Measurements from ENCODE around the gene UBA52. TPM values are rescaled to one million over a fixed set of nuclear protein-coding genes. Genes with fewer than 3 reads are reported as not detected.

The UBA52 gene
- total and polyA plus RNA-seq, 2 of the 13 experiments (the other 11 are each of a cell fraction or from before 2014, with no cell fraction given): 959 to 1,782 TPM

DNA sequence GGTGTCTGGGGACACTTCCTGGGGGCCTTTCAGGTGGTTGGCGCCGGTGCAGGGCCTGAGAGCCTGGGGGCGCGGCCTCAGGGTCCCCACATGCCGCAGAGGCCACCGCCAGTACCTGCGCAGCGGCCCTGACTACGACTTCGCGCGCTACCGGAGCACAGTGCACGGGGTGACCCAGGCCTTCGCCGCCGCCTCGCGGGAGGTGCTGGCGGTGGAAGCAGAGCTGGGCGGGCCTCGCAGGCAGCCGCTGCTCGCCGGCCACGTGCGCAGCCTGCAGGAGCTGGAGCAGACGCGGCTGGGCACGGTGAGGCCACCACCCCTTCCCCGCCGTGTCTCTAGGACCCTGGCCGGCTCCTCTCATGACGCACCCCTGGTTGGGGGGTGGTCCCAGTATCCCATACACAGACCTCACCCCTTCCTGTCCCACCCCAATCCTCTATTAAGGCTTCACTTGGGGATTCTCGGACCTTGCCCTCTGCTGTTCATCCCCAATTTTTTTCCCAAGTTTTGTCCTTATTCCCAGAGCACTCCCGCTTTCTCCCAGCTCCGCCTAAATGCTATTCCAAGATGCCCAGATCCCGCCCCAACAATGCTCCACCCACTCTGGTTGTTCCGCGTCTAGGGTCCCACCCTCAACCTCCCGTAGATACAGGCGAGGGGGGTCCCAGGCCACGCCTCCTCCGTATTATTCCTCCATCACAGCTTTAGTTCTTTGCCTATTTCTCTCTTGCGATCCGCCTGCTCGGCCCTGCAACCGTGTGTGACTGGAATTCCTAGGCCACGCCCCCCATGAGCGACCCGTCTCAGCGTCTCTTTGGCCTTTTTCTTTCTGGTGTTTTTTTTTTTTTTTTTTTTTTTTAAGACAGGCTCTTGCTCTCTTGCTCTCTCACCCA is 18.0 kb downstream of the UBA52 start (continued):
- TF ChIP-seq, protein P1, sequence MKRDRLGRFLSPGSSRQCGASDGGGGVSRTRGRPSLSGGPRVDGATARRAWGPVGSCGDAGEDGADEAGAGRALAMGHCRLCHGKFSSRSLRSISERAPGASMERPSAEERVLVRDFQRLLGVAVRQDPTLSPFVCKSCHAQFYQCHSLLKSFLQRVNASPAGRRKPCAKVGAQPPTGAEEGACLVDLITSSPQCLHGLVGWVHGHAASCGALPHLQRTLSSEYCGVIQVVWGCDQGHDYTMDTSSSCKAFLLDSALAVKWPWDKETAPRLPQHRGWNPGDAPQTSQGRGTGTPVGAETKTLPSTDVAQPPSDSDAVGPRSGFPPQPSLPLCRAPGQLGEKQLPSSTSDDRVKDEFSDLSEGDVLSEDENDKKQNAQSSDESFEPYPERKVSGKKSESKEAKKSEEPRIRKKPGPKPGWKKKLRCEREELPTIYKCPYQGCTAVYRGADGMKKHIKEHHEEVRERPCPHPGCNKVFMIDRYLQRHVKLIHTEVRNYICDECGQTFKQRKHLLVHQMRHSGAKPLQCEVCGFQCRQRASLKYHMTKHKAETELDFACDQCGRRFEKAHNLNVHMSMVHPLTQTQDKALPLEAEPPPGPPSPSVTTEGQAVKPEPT (CRISPR knock-in tag; IDR thresholded peaks at IDR 0.05; ENCODE audit: low read depth): no peak; the same call in none of the 2 replicates
- TF ChIP-seq RFXAP (CRISPR knock-in tag; IDR thresholded peaks at IDR 0.05; ENCODE audit: borderline replicate concordance): peak; percentile 88; the same call in 1 of the 2 replicates
- TF ChIP-seq ZNF333 (CRISPR knock-in tag; IDR thresholded peaks at IDR 0.05; ENCODE audit: borderline replicate concordance): peak; percentile 69; the same call in 1 of the 2 replicates
- no peak for TF ChIP-seq ZMYM4 (CRISPR knock-in tag; IDR thresholded peaks at IDR 0.05)
- peak; percentile 80 for TF ChIP-seq ZHX1 (CRISPR knock-in tag; IDR thresholded peaks at IDR 0.05; ENCODE audit: low read depth)
- TF ChIP-seq HES4 (CRISPR knock-in tag; IDR thresholded peaks at IDR 0.05; ENCODE audit: borderline replicate concordance): peak; percentile 100
- TF ChIP-seq MTA1 (CRISPR knock-in tag; IDR thresholded peaks at IDR 0.05; ENCODE audit: borderline replicate concordance): no peak; the same call in 1 of the 2 replicates
- peak; percentile 90; the same call in 1 of the 2 replicates for TF ChIP-seq ZNF891 (CRISPR knock-in tag; IDR thresholded peaks at IDR 0.05)
- no peak for TF ChIP-seq ZNF570 (CRISPR knock-in tag; IDR thresholded peaks at IDR 0.05; ENCODE audit: borderline replicate concordance)
- TF ChIP-seq GTF2F1 (IDR thresholded peaks at IDR 0.05; ENCODE audit: low read length): no peak
- TF ChIP-seq, protein P2, sequence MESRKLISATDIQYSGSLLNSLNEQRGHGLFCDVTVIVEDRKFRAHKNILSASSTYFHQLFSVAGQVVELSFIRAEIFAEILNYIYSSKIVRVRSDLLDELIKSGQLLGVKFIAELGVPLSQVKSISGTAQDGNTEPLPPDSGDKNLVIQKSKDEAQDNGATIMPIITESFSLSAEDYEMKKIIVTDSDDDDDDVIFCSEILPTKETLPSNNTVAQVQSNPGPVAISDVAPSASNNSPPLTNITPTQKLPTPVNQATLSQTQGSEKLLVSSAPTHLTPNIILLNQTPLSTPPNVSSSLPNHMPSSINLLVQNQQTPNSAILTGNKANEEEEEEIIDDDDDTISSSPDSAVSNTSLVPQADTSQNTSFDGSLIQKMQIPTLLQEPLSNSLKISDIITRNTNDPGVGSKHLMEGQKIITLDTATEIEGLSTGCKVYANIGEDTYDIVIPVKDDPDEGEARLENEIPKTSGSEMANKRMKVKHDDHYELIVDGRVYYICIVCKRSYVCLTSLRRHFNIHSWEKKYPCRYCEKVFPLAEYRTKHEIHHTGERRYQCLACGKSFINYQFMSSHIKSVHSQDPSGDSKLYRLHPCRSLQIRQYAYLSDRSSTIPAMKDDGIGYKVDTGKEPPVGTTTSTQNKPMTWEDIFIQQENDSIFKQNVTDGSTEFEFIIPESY (CRISPR knock-in tag; IDR thresholded peaks at IDR 0.05): peak; percentile 72; the same call in 1 of the 2 replicates
- TF ChIP-seq ATF6 (CRISPR knock-in tag; conservative IDR thresholded peaks at IDR 0.05): no peak
